PFSK-1 (cell line): ENCODE data around the gene AATK.

Experiments used
- FOXP2 ChIP-seq: optimal IDR thresholded peaks from 2 replicates; pipeline ENCODE3; 2011; ENCODE audit warnings: borderline replicate concordance, control low read depth, inconsistent platforms; ENCODE audit not compliant: insufficient read depth; ENCODE audit errors: extremely low read length, extremely low read depth
- POLR2AphosphoS5 ChIP-seq: IDR thresholded peaks from 2 replicates; pipeline ENCODE4 v1.6.1; 2012; ENCODE audit warnings: low read depth, mild to moderate bottlenecking, control low read depth, low read length, moderate library complexity
- SIN3A ChIP-seq: IDR thresholded peaks from 2 replicates; pipeline ENCODE4 v1.6.1; 2012; ENCODE audit warnings: mild to moderate bottlenecking, low read length, moderate library complexity, borderline replicate concordance; ENCODE audit not compliant: insufficient read depth
- TAF1 ChIP-seq: IDR thresholded peaks from 2 replicates; pipeline ENCODE4 v1.6.1; 2012; ENCODE audit warnings: low read length, control low read depth, borderline replicate concordance; ENCODE audit not compliant: insufficient read depth
- TF ChIP-seq, protein P1 (sequence below), 2 experiments: IDR thresholded peaks; 2 replicates each; pipeline versions ENCODE4 v1.6.1 to v1.8.0; 2011 to 2012; ENCODE audit warnings: low read depth in 2 of 2, low read length in 2 of 2, control low read depth in 1 of 2, inconsistent platforms in 1 of 2, mild to moderate bottlenecking in 1 of 2, moderate library complexity in 1 of 2; ENCODE audit not compliant: insufficient read depth in 1 of 2

DNA sequence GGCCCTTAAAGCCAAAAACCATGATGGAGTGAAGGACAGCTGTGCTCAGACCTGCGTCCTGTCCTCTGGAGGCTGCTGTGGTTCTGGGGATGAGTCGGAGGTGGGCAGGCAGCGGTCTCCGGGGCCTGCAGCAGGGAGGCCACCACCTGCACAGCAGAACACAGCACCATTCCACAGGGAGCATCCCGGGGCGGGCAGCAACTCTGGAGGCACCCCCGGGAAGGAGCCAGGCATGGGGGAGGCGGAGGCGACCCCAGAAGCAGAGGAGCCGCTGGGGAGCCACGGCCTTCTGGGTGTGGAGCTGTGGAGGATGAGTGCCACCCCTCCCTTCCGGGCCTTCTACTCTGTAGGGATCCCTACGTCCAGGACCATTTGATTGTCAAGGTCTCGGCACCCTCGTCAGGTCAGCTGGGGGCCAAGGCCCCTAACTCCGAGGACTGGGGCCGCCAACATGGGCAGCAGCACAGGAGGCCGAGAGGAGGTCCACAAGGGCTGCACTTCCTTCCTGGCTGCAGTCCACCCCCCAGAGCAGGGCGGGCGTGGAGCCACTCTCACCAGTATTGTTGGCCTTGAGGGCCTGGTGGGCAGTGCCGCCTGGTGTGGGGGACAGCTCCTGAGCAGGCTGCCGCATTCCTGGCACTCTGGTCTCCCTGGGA lies 32.9 kb upstream of the AATK start:
- TF ChIP-seq POLR2AphosphoS5 (no peak), FOXP2 (no peak), SIN3A (no peak), TAF1 (no peak)
- TF ChIP-seq, protein P1, sequence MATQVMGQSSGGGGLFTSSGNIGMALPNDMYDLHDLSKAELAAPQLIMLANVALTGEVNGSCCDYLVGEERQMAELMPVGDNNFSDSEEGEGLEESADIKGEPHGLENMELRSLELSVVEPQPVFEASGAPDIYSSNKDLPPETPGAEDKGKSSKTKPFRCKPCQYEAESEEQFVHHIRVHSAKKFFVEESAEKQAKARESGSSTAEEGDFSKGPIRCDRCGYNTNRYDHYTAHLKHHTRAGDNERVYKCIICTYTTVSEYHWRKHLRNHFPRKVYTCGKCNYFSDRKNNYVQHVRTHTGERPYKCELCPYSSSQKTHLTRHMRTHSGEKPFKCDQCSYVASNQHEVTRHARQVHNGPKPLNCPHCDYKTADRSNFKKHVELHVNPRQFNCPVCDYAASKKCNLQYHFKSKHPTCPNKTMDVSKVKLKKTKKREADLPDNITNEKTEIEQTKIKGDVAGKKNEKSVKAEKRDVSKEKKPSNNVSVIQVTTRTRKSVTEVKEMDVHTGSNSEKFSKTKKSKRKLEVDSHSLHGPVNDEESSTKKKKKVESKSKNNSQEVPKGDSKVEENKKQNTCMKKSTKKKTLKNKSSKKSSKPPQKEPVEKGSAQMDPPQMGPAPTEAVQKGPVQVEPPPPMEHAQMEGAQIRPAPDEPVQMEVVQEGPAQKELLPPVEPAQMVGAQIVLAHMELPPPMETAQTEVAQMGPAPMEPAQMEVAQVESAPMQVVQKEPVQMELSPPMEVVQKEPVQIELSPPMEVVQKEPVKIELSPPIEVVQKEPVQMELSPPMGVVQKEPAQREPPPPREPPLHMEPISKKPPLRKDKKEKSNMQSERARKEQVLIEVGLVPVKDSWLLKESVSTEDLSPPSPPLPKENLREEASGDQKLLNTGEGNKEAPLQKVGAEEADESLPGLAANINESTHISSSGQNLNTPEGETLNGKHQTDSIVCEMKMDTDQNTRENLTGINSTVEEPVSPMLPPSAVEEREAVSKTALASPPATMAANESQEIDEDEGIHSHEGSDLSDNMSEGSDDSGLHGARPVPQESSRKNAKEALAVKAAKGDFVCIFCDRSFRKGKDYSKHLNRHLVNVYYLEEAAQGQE (IDR thresholded peaks at IDR 0.05; ENCODE audit: insufficient read depth in 1 of 2, low read depth in 2 of 2, low read length in 2 of 2): no peak
